Large intestine (tissue), 3 donors: ENCODE data around the gene TTC28. TPM values are rescaled to one million over a fixed set of nuclear protein-coding genes. Genes with fewer than 3 reads are reported as not detected.

ENCODE experiments used
- DNase-seq, 2 donors: peaks; one replicate each; pipeline versions ENCODE4 v3.0.0 to v3.0.0-alpha.2; 2013
- H3K27ac ChIP-seq: one replicate; pipeline ENCODE4 v1.5.1; 2013; ENCODE audit warnings: low read length
- H3K27me3 ChIP-seq: 2 replicates; pipeline ENCODE4 v1.6.1; 2013; ENCODE audit warnings: low read length; ENCODE audit not compliant: control insufficient read depth, insufficient read depth
- H3K36me3 ChIP-seq: 2 replicates; pipeline ENCODE4 v1.6.1; 2013; ENCODE audit warnings: low read length; ENCODE audit not compliant: control insufficient read depth, insufficient read depth
- H3K4me1 ChIP-seq: one replicate; pipeline ENCODE4 v1.6.1; 2013; ENCODE audit warnings: low read length; ENCODE audit not compliant: control insufficient read depth, insufficient read depth
- H3K4me3 ChIP-seq: one replicate; pipeline ENCODE4 v1.5.1; 2013; ENCODE audit warnings: low read length
- H3K9me3 ChIP-seq: one replicate; pipeline ENCODE4 v1.6.1; 2013; ENCODE audit warnings: mild to moderate bottlenecking, low read depth, low read length, moderate library complexity; ENCODE audit not compliant: control insufficient read depth
- WGBS: methylation state at CpG from one replicate; pipeline ENCODE4 v1.1.5; 2013; ENCODE audit warnings: low lambda C conversion rate; ENCODE audit not compliant: insufficient coverage; 5-methylcytosine and 5-hydroxymethylcytosine counted together
- polyA plus RNA-seq: library from polyadenylated mRNA; unstranded; fragments of 120-200 nt; gene quantifications from one replicate; pipeline ENCODE4 v1.2.1, GENCODE V29; 2013

The TTC28 gene
- polyA plus RNA-seq, 1 donor: 25.5 TPM

GRCh38 chr22:27999876-28000275 lies 679.8 kb downstream of the TTC28 start:
- H3K9me3 ChIP-seq: no peaks in the 10 kb centered on the region
- no CpG with 5 or more reads among the region's 6 CpGs for whole genome bisulfite sequencing
- no peak for DNase-seq
- peaks cover 61% of the 10 kb centered on the region for H3K36me3 ChIP-seq
- no peak overlapping the region for H3K4me3 ChIP-seq
- no peaks in the 10 kb centered on the region for H3K27me3 ChIP-seq
- no peak overlapping the region for H3K27ac ChIP-seq
- peaks cover 3% of the 10 kb centered on the region for H3K4me1 ChIP-seq

GRCh38 chr22:27998511-27999410 lies 680.9 kb downstream of the TTC28 start:
- no peak for DNase-seq
- Histone ChIP-seq H3K9me3 (no peaks in the 10 kb centered on the region), H3K27me3 (no peaks in the 10 kb centered on the region), H3K4me3 (no peak overlapping the region), H3K4me1 (peaks cover 3% of the 10 kb centered on the region), H3K27ac (no peak overlapping the region), H3K36me3 (peaks cover 65% of the 10 kb centered on the region)
- no CpG with 5 or more reads among the region's 40 CpGs for WGBS

- no CpG with 5 or more reads among the region's 4 CpGs for WGBS
- Histone ChIP-seq H3K27ac (no peak overlapping the region), H3K4me1 (no peaks in the 10 kb centered on the region), H3K9me3 (no peaks in the 10 kb centered on the region), H3K4me3 (no peak overlapping the region), H3K27me3 (no peaks in the 10 kb centered on the region), H3K36me3 (peaks cover 75% of the 10 kb centered on the region)
- no peak for DNase-seq
Measured at GRCh38 chr22:27997538-27997937, 682.1 kb downstream of the TTC28 start.

GRCh38 chr22:27996981-27997380 lies 682.7 kb downstream of the TTC28 start:
- H3K9me3 ChIP-seq: no peaks in the 10 kb centered on the region
- no peaks in the 10 kb centered on the region for H3K4me1 ChIP-seq
- no peak for DNase-seq
- no CpG with 5 or more reads among the region's 7 CpGs for WGBS
- no peak overlapping the region for H3K27ac ChIP-seq
- no peak overlapping the region for H3K4me3 ChIP-seq
- peaks cover 81% of the 10 kb centered on the region for H3K36me3 ChIP-seq
- no peaks in the 10 kb centered on the region for H3K27me3 ChIP-seq

GRCh38 chr22:27996529-27996925 lies 683.1 kb downstream of the TTC28 start:
- no peaks in the 10 kb centered on the region for H3K27me3 ChIP-seq
- WGBS: no CpG with 5 or more reads among the region's 6 CpGs
- no peaks in the 10 kb centered on the region for H3K4me1 ChIP-seq
- H3K9me3 ChIP-seq: no peaks in the 10 kb centered on the region
- no peak for DNase-seq
- H3K4me3 ChIP-seq: no peak overlapping the region
- H3K36me3 ChIP-seq: peaks cover 85% of the 10 kb centered on the region
- H3K27ac ChIP-seq: no peak overlapping the region

- Histone ChIP-seq H3K9me3 (no peaks in the 10 kb centered on the region), H3K27ac (no peak overlapping the region), H3K27me3 (no peaks in the 10 kb centered on the region), H3K4me1 (no peaks in the 10 kb centered on the region), H3K4me3 (no peak overlapping the region), H3K36me3 (peaks cover 80% of the 10 kb centered on the region)
- no CpG with 5 or more reads among the region's 25 CpGs for WGBS
- no peak for DNase-seq
Measured at GRCh38 chr22:27995801-27996528, 683.7 kb downstream of the TTC28 start.

GRCh38 chr22:27994481-27995331 lies 684.9 kb downstream of the TTC28 start:
- Histone ChIP-seq H3K4me3 (no peak overlapping the region), H3K4me1 (no peaks in the 10 kb centered on the region), H3K36me3 (peaks cover 78% of the 10 kb centered on the region), H3K9me3 (no peaks in the 10 kb centered on the region), H3K27me3 (no peaks in the 10 kb centered on the region), H3K27ac (no peak overlapping the region)
- no CpG with 5 or more reads among the region's 14 CpGs for WGBS
- no peak for DNase-seq

GRCh38 chr22:27993774-27994350 lies 685.8 kb downstream of the TTC28 start:
- no peaks in the 10 kb centered on the region for H3K4me1 ChIP-seq
- H3K9me3 ChIP-seq: no peaks in the 10 kb centered on the region
- no peaks in the 10 kb centered on the region for H3K27me3 ChIP-seq
- H3K4me3 ChIP-seq: no peak overlapping the region
- peaks cover 79% of the 10 kb centered on the region for H3K36me3 ChIP-seq
- WGBS: no CpG with 5 or more reads among the region's 9 CpGs
- DNase-seq: no peak
- H3K27ac ChIP-seq: no peak overlapping the region

GRCh38 chr22:27993201-27993635 lies 686.4 kb downstream of the TTC28 start:
- peaks cover 77% of the 10 kb centered on the region for H3K36me3 ChIP-seq
- no peaks in the 10 kb centered on the region for H3K27me3 ChIP-seq
- H3K4me3 ChIP-seq: no peak overlapping the region
- H3K27ac ChIP-seq: no peak overlapping the region
- no peak for DNase-seq
- no peaks in the 10 kb centered on the region for H3K9me3 ChIP-seq
- no CpG with 5 or more reads among the region's 12 CpGs for WGBS
- no peaks in the 10 kb centered on the region for H3K4me1 ChIP-seq
